ENCODE results near the gene NUP214.
"Not testable (repeated sequence)": the region's sequence is repeated elsewhere in the genome, so short reads cannot be mapped to it uniquely, and the experiment has no call there.

NUP214 gene

GRCh38 chr9:131116281-131117120, 8.9 kb upstream of the NUP214 start:
- DNase-seq (ENCODE audit: low read depth in 2 of 2, low spot score in 1 of 2) = no peak

GRCh38 chr9:131117121-131117761, 8.1 kb upstream of the NUP214 start:
- DNase-seq (ENCODE audit: low read depth in 2 of 2, low spot score in 1 of 2) = no peak

GRCh38 chr9:131117762-131118145, 7.6 kb upstream of the NUP214 start:
- no peak for DNase-seq (ENCODE audit: low read depth in 2 of 2, low spot score in 1 of 2)

- no peak for DNase-seq (ENCODE audit: low read depth in 2 of 2, low spot score in 1 of 2)
Observed at GRCh38 chr9:131119600-131119999, 5.8 kb upstream of the NUP214 start.

- no peak for DNase-seq (ENCODE audit: low read depth in 2 of 2, low spot score in 1 of 2)
Observed at GRCh38 chr9:131120620-131121228, 4.7 kb upstream of the NUP214 start.

- DNase-seq (ENCODE audit: low read depth in 2 of 2, low spot score in 1 of 2) = no peak
Observed at GRCh38 chr9:131121346-131121745, 4.0 kb upstream of the NUP214 start.

- no peak for DNase-seq (ENCODE audit: low read depth in 2 of 2, low spot score in 1 of 2)
Observed at GRCh38 chr9:131122158-131122557, 3.2 kb upstream of the NUP214 start.

- no peak for DNase-seq (ENCODE audit: low read depth in 2 of 2, low spot score in 1 of 2)
Observed at GRCh38 chr9:131125038-131125287, 423 bp upstream of the NUP214 start.

GRCh38 chr9:131126059-131126426, 657 bp downstream of the NUP214 start:
- no peak for DNase-seq (ENCODE audit: low read depth in 2 of 2, low spot score in 1 of 2)

- DNase-seq (ENCODE audit: low read depth in 2 of 2, low spot score in 1 of 2) = no peak
Observed at GRCh38 chr9:131129183-131129582, 3.8 kb downstream of the NUP214 start.

GRCh38 chr9:131138676-131139075, 13.3 kb downstream of the NUP214 start:
- DNase-seq (ENCODE audit: low read depth in 2 of 2, low spot score in 1 of 2) = no peak

- DNase-seq (ENCODE audit: low read depth in 2 of 2, low spot score in 1 of 2) = no peak
Observed at GRCh38 chr9:131140112-131140511, 14.7 kb downstream of the NUP214 start.

- no peak for DNase-seq (ENCODE audit: low read depth in 2 of 2, low spot score in 1 of 2)
Observed at GRCh38 chr9:131140550-131140949, 15.2 kb downstream of the NUP214 start.

- no peak for DNase-seq (ENCODE audit: low read depth in 2 of 2, low spot score in 1 of 2)
Observed at GRCh38 chr9:131142160-131142559, 16.8 kb downstream of the NUP214 start.

- no peak for DNase-seq (ENCODE audit: low read depth in 2 of 2, low spot score in 1 of 2)
Observed at GRCh38 chr9:131144201-131144600, 18.8 kb downstream of the NUP214 start.

- DNase-seq (ENCODE audit: low read depth in 2 of 2, low spot score in 1 of 2) = no peak
Observed at GRCh38 chr9:131145245-131145644, 19.9 kb downstream of the NUP214 start.

GRCh38 chr9:131146186-131146585, 20.8 kb downstream of the NUP214 start:
- no peak for DNase-seq (ENCODE audit: low read depth in 2 of 2, low spot score in 1 of 2)

GRCh38 chr9:131148276-131148675, 22.9 kb downstream of the NUP214 start:
- no peak for DNase-seq (ENCODE audit: low read depth in 2 of 2, low spot score in 1 of 2)

GRCh38 chr9:131148966-131149687, 23.7 kb downstream of the NUP214 start:
- DNase-seq (ENCODE audit: low read depth in 2 of 2, low spot score in 1 of 2) = no peak

- DNase-seq (ENCODE audit: low read depth in 2 of 2, low spot score in 1 of 2) = no peak
Observed at GRCh38 chr9:131149688-131150053, 24.3 kb downstream of the NUP214 start.

GRCh38 chr9:131153595-131153994, 28.2 kb downstream of the NUP214 start:
- DNase-seq (ENCODE audit: low read depth in 2 of 2, low spot score in 1 of 2) = no peak

GRCh38 chr9:131158673-131159072, 33.3 kb downstream of the NUP214 start:
- DNase-seq (ENCODE audit: low read depth in 2 of 2, low spot score in 1 of 2) = not testable (repeated sequence)

All from stimulated activated CD8-positive, alpha-beta memory T cell treated with anti-CD3 and anti-CD28 coated beads, Interleukin-4, amount 100 ng/mL, for 1 hour (primary cell).